Chondrocyte (in vitro differentiated cells): Measurements from ENCODE around the gene ALG14. TPM values are rescaled to one million over a fixed set of nuclear protein-coding genes. Genes with fewer than 3 reads are reported as not detected.

Experiments used
- DNase-seq: peaks from one replicate; pipeline ENCODE4 v3.0.0; 2021; ENCODE audit warnings: mixed read lengths, low spot score
- H3K27ac Mint-ChIP-seq: one replicate; pipeline ENCODE4 v1.8.0; 2021; ENCODE audit warnings: mild to moderate bottlenecking, moderate library complexity, mixed read lengths; ENCODE audit not compliant: unreplicated experiment
- H3K27me3 Mint-ChIP-seq: 2 replicates; pipeline ENCODE4 v1.8.0; 2021; ENCODE audit warnings: low read depth, mixed read lengths
- H3K36me3 Mint-ChIP-seq: 2 replicates; pipeline ENCODE4 v1.8.0; 2021; ENCODE audit warnings: low read depth, mixed read lengths
- H3K4me1 Mint-ChIP-seq: 2 replicates; pipeline ENCODE4 v1.8.0; 2021; ENCODE audit warnings: low read depth, mild to moderate bottlenecking, mixed read lengths
- H3K4me3 Mint-ChIP-seq: one replicate; pipeline ENCODE4 v1.8.0; 2021; ENCODE audit warnings: mild to moderate bottlenecking, moderate library complexity, mixed read lengths; ENCODE audit not compliant: unreplicated experiment
- H3K9me3 Mint-ChIP-seq: 2 replicates; pipeline ENCODE4 v1.8.0; 2021; ENCODE audit warnings: low read depth, mixed read lengths
- CTCF ChIP-seq: fragments of 200-600 bp; sonication (generic); IDR thresholded peaks from 2 replicates; pipeline ENCODE4 v1.5.0; 2021; ENCODE audit warnings: antibody characterized with exemption, mild to moderate bottlenecking, moderate library complexity
- total RNA-seq: library from RNA; stranded (reverse); gene quantifications from 3 replicates; pipeline ENCODE4 v1.2.1, GENCODE V29; 2021

The ALG14 gene
- total RNA-seq, 1 donor from 2014 or later = 3.8 TPM

- peaks cover 7% of the 10 kb centered on the region for H3K36me3 Mint-ChIP-seq
- no peak overlapping the region for H3K27ac Mint-ChIP-seq
- H3K4me3 Mint-ChIP-seq = no peak overlapping the region
- H3K9me3 Mint-ChIP-seq = no peaks in the 10 kb centered on the region
- DNase-seq = no peak
- no peaks in the 10 kb centered on the region for H3K27me3 Mint-ChIP-seq
- peaks cover 13% of the 10 kb centered on the region for H3K4me1 Mint-ChIP-seq
- TF ChIP-seq CTCF = no peak
Measured at GRCh38 chr1:95068956-95069709, 3.6 kb downstream of the ALG14 start.

GRCh38 chr1:95067568-95067967 is 5.2 kb downstream of the ALG14 start:
- Mint-ChIP-seq H3K27me3 (no peaks in the 10 kb centered on the region), H3K36me3 (peaks cover 21% of the 10 kb centered on the region), H3K27ac (no peak overlapping the region), H3K4me1 (peaks cover 9% of the 10 kb centered on the region), H3K9me3 (peaks cover 4% of the 10 kb centered on the region), H3K4me3 (no peak overlapping the region)
- DNase-seq = no peak
- TF ChIP-seq CTCF = no peak

- H3K27ac Mint-ChIP-seq = no peak overlapping the region
- H3K27me3 Mint-ChIP-seq = no peaks in the 10 kb centered on the region
- H3K4me1 Mint-ChIP-seq = peaks cover 7% of the 10 kb centered on the region
- no peak overlapping the region for H3K4me3 Mint-ChIP-seq
- H3K9me3 Mint-ChIP-seq = peaks cover 4% of the 10 kb centered on the region
- H3K36me3 Mint-ChIP-seq = peaks cover 24% of the 10 kb centered on the region
- no peak for TF ChIP-seq CTCF
- DNase-seq = no peak
Measured at GRCh38 chr1:95067062-95067461, 5.7 kb downstream of the ALG14 start.

GRCh38 chr1:95061445-95062006 is 11.2 kb downstream of the ALG14 start:
- Mint-ChIP-seq H3K4me1 (peaks cover 5% of the 10 kb centered on the region), H3K27me3 (no peaks in the 10 kb centered on the region), H3K9me3 (peaks cover 4% of the 10 kb centered on the region), H3K36me3 (peaks cover 23% of the 10 kb centered on the region), H3K4me3 (no peak overlapping the region), H3K27ac (no peak overlapping the region)
- no peak for DNase-seq
- no peak for TF ChIP-seq CTCF

GRCh38 chr1:95058974-95059373 is 13.8 kb downstream of the ALG14 start:
- H3K36me3 Mint-ChIP-seq = peaks cover 17% of the 10 kb centered on the region
- H3K4me3 Mint-ChIP-seq = no peak overlapping the region
- no peak for TF ChIP-seq CTCF
- peaks cover 4% of the 10 kb centered on the region for H3K9me3 Mint-ChIP-seq
- H3K27me3 Mint-ChIP-seq = no peaks in the 10 kb centered on the region
- no peak for DNase-seq
- H3K27ac Mint-ChIP-seq = no peak overlapping the region
- H3K4me1 Mint-ChIP-seq = peaks cover 5% of the 10 kb centered on the region
